GM10847 (cell line): ENCODE results near the gene E2F6.

Experiments used
- POLR2A ChIP-seq: IDR thresholded peaks from 2 replicates; pipeline ENCODE4 v1.6.1; 2011; ENCODE audit not compliant: insufficient read length; ENCODE audit errors: extremely low read depth

The E2F6 gene

GRCh38 chr2:11478899-11479605 is 13.1 kb upstream of the E2F6 start:
- TF ChIP-seq POLR2A, result no peak

GRCh38 chr2:11477994-11478393 is 12.0 kb upstream of the E2F6 start:
- TF ChIP-seq POLR2A, result no peak

GRCh38 chr2:11473659-11474433 is 7.9 kb upstream of the E2F6 start:
- TF ChIP-seq POLR2A, result no peak

- TF ChIP-seq POLR2A, result no peak
These were observed 1.8 kb upstream of the E2F6 start for GRCh38 chr2:11467749-11468148.

- no peak for TF ChIP-seq POLR2A
These were observed 1.2 kb upstream of the E2F6 start for GRCh38 chr2:11467129-11467649.

- no peak for TF ChIP-seq POLR2A
These were observed 557 bp upstream of the E2F6 start for GRCh38 chr2:11466307-11467128.

GRCh38 chr2:11465110-11465484 is 864 bp downstream of the E2F6 start:
- TF ChIP-seq POLR2A, result no peak

GRCh38 chr2:11459816-11460215 is 6.1 kb downstream of the E2F6 start:
- no peak for TF ChIP-seq POLR2A

GRCh38 chr2:11458753-11459152 is 7.2 kb downstream of the E2F6 start:
- TF ChIP-seq POLR2A, result no peak

GRCh38 chr2:11457935-11458334 is 8.0 kb downstream of the E2F6 start:
- TF ChIP-seq POLR2A, result no peak

- no peak for TF ChIP-seq POLR2A
These were observed 9.7 kb downstream of the E2F6 start for GRCh38 chr2:11456251-11456650.

GRCh38 chr2:11454824-11455223 is 11.1 kb downstream of the E2F6 start:
- no peak for TF ChIP-seq POLR2A

- TF ChIP-seq POLR2A, result no peak
These were observed 15.2 kb downstream of the E2F6 start for GRCh38 chr2:11450791-11451190.

- no peak for TF ChIP-seq POLR2A
These were observed 19.2 kb downstream of the E2F6 start for GRCh38 chr2:11446733-11447248.

GRCh38 chr2:11444737-11445136 is 21.2 kb downstream of the E2F6 start:
- no peak for TF ChIP-seq POLR2A

- no peak for TF ChIP-seq POLR2A
These were observed 27.3 kb downstream of the E2F6 start for GRCh38 chr2:11438555-11439080.

- no peak for TF ChIP-seq POLR2A
These were observed 28.4 kb downstream of the E2F6 start for GRCh38 chr2:11437602-11438001.
